Measurements from ENCODE around the gene AKAP7.

- TF ChIP-seq GLI4 (tag by site-specific recombination; IDR thresholded peaks at IDR 0.05): no peak
- TF ChIP-seq CTCF (tag by site-specific recombination; IDR thresholded peaks at IDR 0.05): no peak
- TF ChIP-seq HOXC10 (CRISPR knock-in tag; IDR thresholded peaks at IDR 0.05): no peak
- TF ChIP-seq ZNF184 (tag by site-specific recombination; IDR thresholded peaks at IDR 0.05): no peak
- TF ChIP-seq WT1 (tag by site-specific recombination; IDR thresholded peaks at IDR 0.05): no peak
- TF ChIP-seq TRIM28 (IDR thresholded peaks at IDR 0.05; ENCODE audit: borderline replicate concordance, low read length): no peak
- no peak for TF ChIP-seq PRDM4 (tag by site-specific recombination; IDR thresholded peaks at IDR 0.05)
- no peak for TF ChIP-seq ZNF121 (tag by site-specific recombination; IDR thresholded peaks at IDR 0.05)
- TF ChIP-seq ZNF629 (tag by site-specific recombination; IDR thresholded peaks at IDR 0.05): no peak
Measured at GRCh38 chr6:131112249-131112648, 23.0 kb upstream of the AKAP7 start.
